Activated T-helper 1 cell treated with anti-CD3 and anti-CD28 coated beads, Interleukin-12 subunit alpha, Interleukin-12 subunit beta, Interleukin-2, Interleukin-4 antibody, amounts not matched to agents 30 ng/mL and 10 ng/mL and 1 ng/mL, durations not matched to agents 14 hours and 24 hours and 36 hours (primary cell): ENCODE data around the gene MAPK8IP3. TPM values are rescaled to one million over a fixed set of nuclear protein-coding genes. Genes with fewer than 3 reads are reported as not detected.
"Not testable (repeated sequence)": the region's sequence is repeated elsewhere in the genome, so short reads cannot be mapped to it uniquely, and the experiment has no call there.

Experiments used
- DNase-seq: peaks from one replicate; pipeline ENCODE4 v3.0.0; 2021; ENCODE audit warnings: low spot score
- H3K27ac Mint-ChIP-seq: one replicate; pipeline ENCODE4 v1.8.0; 2021; ENCODE audit warnings: mild to moderate bottlenecking, mixed read lengths
- H3K27me3 Mint-ChIP-seq: one replicate; pipeline ENCODE4 v1.8.0; 2022; ENCODE audit warnings: mild to moderate bottlenecking, moderate library complexity, mixed read lengths; ENCODE audit not compliant: insufficient read depth
- H3K36me3 Mint-ChIP-seq: one replicate; pipeline ENCODE4 v1.8.0; 2021; ENCODE audit warnings: low read depth, mixed read lengths
- H3K4me1 Mint-ChIP-seq: one replicate; pipeline ENCODE4 v1.8.0; 2021; ENCODE audit warnings: low read depth, mixed read lengths
- H3K4me3 Mint-ChIP-seq: one replicate; pipeline ENCODE4 v1.8.0; 2021; ENCODE audit warnings: mild to moderate bottlenecking, moderate library complexity, mixed read lengths
- H3K9me3 Mint-ChIP-seq: one replicate; pipeline ENCODE4 v1.8.0; 2021; ENCODE audit warnings: mixed read lengths
- intact Hi-C: fragments of 100-400 bp; cut with micrococcal nuclease; formaldehyde crosslinking; loops from one replicate; pipeline ENCODE4 v1.15.1; 2024
- total RNA-seq: library from RNA; stranded (reverse); gene quantifications from 2 replicates; pipeline ENCODE4 v1.2.3, GENCODE V29; 2022

The MAPK8IP3 gene
- total RNA-seq, 1 donor from 2014 or later = 84.6 TPM

GRCh38 chr16:1687427-1688316 is 18.3 kb upstream of the MAPK8IP3 start:
- no peak overlapping the region for H3K4me3 Mint-ChIP-seq
- no peaks in the 10 kb centered on the region for H3K27me3 Mint-ChIP-seq
- H3K4me1 Mint-ChIP-seq = peaks cover 22% of the 10 kb centered on the region
- DNase-seq = no peak
- intact Hi-C loops = no loop called here
- H3K36me3 Mint-ChIP-seq = peaks cover 35% of the 10 kb centered on the region
- no peaks in the 10 kb centered on the region for H3K9me3 Mint-ChIP-seq
- H3K27ac Mint-ChIP-seq = no peak overlapping the region

- H3K4me1 Mint-ChIP-seq = peaks cover 16% of the 10 kb centered on the region
- no peak overlapping the region for H3K4me3 Mint-ChIP-seq
- H3K27ac Mint-ChIP-seq = no peak overlapping the region
- intact Hi-C loops = no loop called here
- no peaks in the 10 kb centered on the region for H3K27me3 Mint-ChIP-seq
- H3K9me3 Mint-ChIP-seq = no peaks in the 10 kb centered on the region
- H3K36me3 Mint-ChIP-seq = peaks cover 34% of the 10 kb centered on the region
- no peak for DNase-seq
These were observed 17.0 kb upstream of the MAPK8IP3 start for GRCh38 chr16:1688807-1689560.

GRCh38 chr16:1689853-1690252 is 16.1 kb upstream of the MAPK8IP3 start:
- intact Hi-C loops = no loop called here
- DNase-seq = no peak
- H3K27me3 Mint-ChIP-seq = no peaks in the 10 kb centered on the region
- peaks cover 34% of the 10 kb centered on the region for H3K36me3 Mint-ChIP-seq
- H3K4me1 Mint-ChIP-seq = peaks cover 16% of the 10 kb centered on the region
- H3K27ac Mint-ChIP-seq = no peak overlapping the region
- no peak overlapping the region for H3K4me3 Mint-ChIP-seq
- no peaks in the 10 kb centered on the region for H3K9me3 Mint-ChIP-seq

GRCh38 chr16:1690810-1691209 is 15.2 kb upstream of the MAPK8IP3 start:
- H3K4me1 Mint-ChIP-seq = peaks cover 16% of the 10 kb centered on the region
- no peak for DNase-seq
- H3K27me3 Mint-ChIP-seq = no peaks in the 10 kb centered on the region
- peaks cover 30% of the 10 kb centered on the region for H3K36me3 Mint-ChIP-seq
- H3K9me3 Mint-ChIP-seq = no peaks in the 10 kb centered on the region
- intact Hi-C loops = no loop called here
- H3K27ac Mint-ChIP-seq = no peak overlapping the region
- H3K4me3 Mint-ChIP-seq = no peak overlapping the region

- H3K36me3 Mint-ChIP-seq = peaks cover 29% of the 10 kb centered on the region
- H3K27me3 Mint-ChIP-seq = no peaks in the 10 kb centered on the region
- H3K27ac Mint-ChIP-seq = no peak overlapping the region
- H3K4me3 Mint-ChIP-seq = no peak overlapping the region
- peaks cover 16% of the 10 kb centered on the region for H3K4me1 Mint-ChIP-seq
- no peaks in the 10 kb centered on the region for H3K9me3 Mint-ChIP-seq
- intact Hi-C loops = no loop called here
- DNase-seq = no peak
These were observed 14.7 kb upstream of the MAPK8IP3 start for GRCh38 chr16:1691276-1691675.

- H3K27me3 Mint-ChIP-seq = no peaks in the 10 kb centered on the region
- H3K27ac Mint-ChIP-seq = no peak overlapping the region
- H3K36me3 Mint-ChIP-seq = peaks cover 33% of the 10 kb centered on the region
- intact Hi-C loops = no loop called here
- DNase-seq = no peak
- no peak overlapping the region for H3K4me3 Mint-ChIP-seq
- H3K4me1 Mint-ChIP-seq = peaks cover 16% of the 10 kb centered on the region
- H3K9me3 Mint-ChIP-seq = no peaks in the 10 kb centered on the region
These were observed 14.0 kb upstream of the MAPK8IP3 start for GRCh38 chr16:1691956-1692355.

GRCh38 chr16:1696863-1697262 is 9.1 kb upstream of the MAPK8IP3 start:
- H3K4me1 Mint-ChIP-seq = peaks cover 3% of the 10 kb centered on the region
- no peaks in the 10 kb centered on the region for H3K9me3 Mint-ChIP-seq
- intact Hi-C loops = no loop called here
- DNase-seq = no peak
- H3K27me3 Mint-ChIP-seq = no peaks in the 10 kb centered on the region
- H3K27ac Mint-ChIP-seq = no peak overlapping the region
- peaks cover 43% of the 10 kb centered on the region for H3K36me3 Mint-ChIP-seq
- H3K4me3 Mint-ChIP-seq = no peak overlapping the region

- no peak overlapping the region for H3K27ac Mint-ChIP-seq
- H3K36me3 Mint-ChIP-seq = peaks cover 48% of the 10 kb centered on the region
These were observed 7.3 kb upstream of the MAPK8IP3 start for GRCh38 chr16:1698680-1699079.

GRCh38 chr16:1700246-1700645 is 5.7 kb upstream of the MAPK8IP3 start:
- DNase-seq = no peak
- intact Hi-C loops = loop anchor here (10.0 kb wide), 1 partner anchor 285 kb away; the partner anchor contains the start of gene UNKL
- Mint-ChIP-seq H3K4me3 (no peak overlapping the region), H3K27ac (no peak overlapping the region), H3K4me1 (peaks cover 13% of the 10 kb centered on the region), H3K27me3 (no peaks in the 10 kb centered on the region), H3K9me3 (no peaks in the 10 kb centered on the region), H3K36me3 (peaks cover 50% of the 10 kb centered on the region)

More at GRCh38 chr16:1698680-1699079, 7.3 kb upstream of the MAPK8IP3 start:
- peaks cover 3% of the 10 kb centered on the region for H3K4me1 Mint-ChIP-seq
- H3K27me3 Mint-ChIP-seq = no peaks in the 10 kb centered on the region
- intact Hi-C loops = no loop called here
- no peak overlapping the region for H3K4me3 Mint-ChIP-seq
- no peak for DNase-seq
- H3K9me3 Mint-ChIP-seq = no peaks in the 10 kb centered on the region

- intact Hi-C loops = loop anchor here (10.0 kb wide), 1 partner anchor 287 kb away; the partner anchor contains the start of gene UNKL
- no peak for DNase-seq
- Mint-ChIP-seq H3K4me1 (peaks cover 17% of the 10 kb centered on the region), H3K9me3 (no peaks in the 10 kb centered on the region), H3K4me3 (no peak overlapping the region), H3K27me3 (no peaks in the 10 kb centered on the region), H3K36me3 (peaks cover 51% of the 10 kb centered on the region), H3K27ac (no peak overlapping the region)
These were observed 4.6 kb upstream of the MAPK8IP3 start for GRCh38 chr16:1701216-1701878.

GRCh38 chr16:1705324-1705687 is 689 bp upstream of the MAPK8IP3 start:
- intact Hi-C loops = loop anchor here (1.0 to 10.0 kb wide), 3 partner anchors 67 to 291 kb away; partner anchors contain the start of genes CRAMP1, EME2, IFT140 and MRPS34
- H3K9me3 Mint-ChIP-seq, H3K27me3 Mint-ChIP-seq, DNase-seq: not testable (repeated sequence)
- H3K27ac Mint-ChIP-seq = peak overlapping the region; percentile 96
- H3K4me1 Mint-ChIP-seq = peaks cover 28% of the 10 kb centered on the region
- peak overlapping the region; percentile 94 for H3K4me3 Mint-ChIP-seq
- peaks cover 30% of the 10 kb centered on the region for H3K36me3 Mint-ChIP-seq

- H3K27ac Mint-ChIP-seq = peak overlapping the region; percentile 86
- H3K9me3 Mint-ChIP-seq = no peaks in the 10 kb centered on the region
- intact Hi-C loops = loop anchor here (1.0 to 10.0 kb wide), 6 partner anchors 28 to 292 kb away; partner anchors contain the start of genes EME2, JPT2, MRPS34 and NME3
- peak; percentile 22 for DNase-seq
- no peaks in the 10 kb centered on the region for H3K27me3 Mint-ChIP-seq
- peaks cover 21% of the 10 kb centered on the region for H3K36me3 Mint-ChIP-seq
- peak overlapping the region; percentile 94 for H3K4me3 Mint-ChIP-seq
- peaks cover 28% of the 10 kb centered on the region for H3K4me1 Mint-ChIP-seq
These were observed 594 bp downstream of the MAPK8IP3 start for GRCh38 chr16:1706386-1707192.
